Activated CD8-positive, alpha-beta memory T cell treated with anti-CD3 and anti-CD28 coated beads for 36 hours (primary cell): Measurements from ENCODE around the gene USP54. TPM values are rescaled to one million over a fixed set of nuclear protein-coding genes. Genes with fewer than 3 reads are reported as not detected.

Source experiments
- CTCF ChIA-PET: fragments of 350-600 bp; sonication (Branson Sonifier 250); formaldehyde crosslinking; loops from one replicate; lab custom pipeline; 2021; ENCODE audit warnings: antibody characterized with exemption; lab: Charles Lee
- POLR2A ChIA-PET: fragments of 350-600 bp; sonication (Branson Sonifier 250); formaldehyde crosslinking; loops from one replicate; lab custom pipeline; 2021; ENCODE audit warnings: antibody characterized with exemption; lab: Charles Lee
- total RNA-seq, 2 experiments: library from RNA; stranded (reverse); gene quantifications; one replicate each; pipeline ENCODE4 v1.2.3, GENCODE V29; 2021

Gene USP54
- total RNA-seq, 2 experiments from 2014 or later = 11.6 to 14.0 TPM

DNA sequence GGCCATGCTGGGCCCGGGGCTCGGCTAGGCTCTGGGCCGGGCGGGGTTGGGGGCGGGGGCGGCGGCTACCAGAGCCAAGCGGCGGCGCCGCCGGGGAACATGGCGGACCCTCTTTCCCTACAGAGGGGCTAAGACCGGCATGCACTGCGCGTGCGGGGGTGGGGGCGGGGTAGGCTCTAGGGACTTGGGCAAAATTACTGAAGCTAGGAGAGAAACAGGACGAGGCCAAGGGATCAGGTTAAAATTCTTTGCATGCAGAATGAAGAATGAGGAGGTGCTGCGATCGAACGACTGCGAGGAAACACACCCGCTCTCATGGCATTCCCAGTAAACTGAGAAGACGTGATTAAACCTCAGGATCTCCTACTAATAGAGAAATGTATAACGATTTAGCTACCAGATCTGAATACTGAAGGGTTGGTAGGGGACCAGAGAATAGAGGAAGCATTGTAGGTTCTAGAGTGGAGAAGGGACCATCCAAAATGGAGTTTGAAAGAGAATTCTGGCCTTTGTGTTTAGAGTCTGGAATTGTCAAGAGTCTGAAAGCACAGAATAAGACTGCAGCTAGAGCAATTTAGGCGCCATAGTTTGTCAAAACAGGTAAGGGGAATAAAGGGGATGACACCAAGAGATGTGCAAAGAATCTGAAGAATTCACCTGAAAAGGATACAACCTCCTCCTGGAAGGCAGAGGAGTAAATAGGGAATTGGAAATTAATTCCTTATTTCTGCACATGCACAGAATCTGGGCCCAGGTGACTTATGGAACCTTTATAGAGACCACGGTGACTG lies 95.1 kb downstream of the USP54 start, which contains the start of gene PPP3CB:
PPP3CB (minus strand) TSS at position 141 of the 791 bp plus-strand sequence; CDS start at position 6, 135 bp downstream.
- CTCF ChIA-PET = interaction anchor here (1.2 to 1.6 kb wide), 3 partner anchors 15 to 148 kb away, joined by 3 to 4 read pairs (median 4); partner anchors contain the start of gene ANXA7
- POLR2A ChIA-PET = interaction anchor here (0.7 to 1.8 kb wide), 6 partner anchors 14 to 249 kb away, joined by 3 to 11 read pairs (median 6); partner anchors contain the start of genes ANXA7, CFAP70, DNAJC9 and MRPS16

DNA sequence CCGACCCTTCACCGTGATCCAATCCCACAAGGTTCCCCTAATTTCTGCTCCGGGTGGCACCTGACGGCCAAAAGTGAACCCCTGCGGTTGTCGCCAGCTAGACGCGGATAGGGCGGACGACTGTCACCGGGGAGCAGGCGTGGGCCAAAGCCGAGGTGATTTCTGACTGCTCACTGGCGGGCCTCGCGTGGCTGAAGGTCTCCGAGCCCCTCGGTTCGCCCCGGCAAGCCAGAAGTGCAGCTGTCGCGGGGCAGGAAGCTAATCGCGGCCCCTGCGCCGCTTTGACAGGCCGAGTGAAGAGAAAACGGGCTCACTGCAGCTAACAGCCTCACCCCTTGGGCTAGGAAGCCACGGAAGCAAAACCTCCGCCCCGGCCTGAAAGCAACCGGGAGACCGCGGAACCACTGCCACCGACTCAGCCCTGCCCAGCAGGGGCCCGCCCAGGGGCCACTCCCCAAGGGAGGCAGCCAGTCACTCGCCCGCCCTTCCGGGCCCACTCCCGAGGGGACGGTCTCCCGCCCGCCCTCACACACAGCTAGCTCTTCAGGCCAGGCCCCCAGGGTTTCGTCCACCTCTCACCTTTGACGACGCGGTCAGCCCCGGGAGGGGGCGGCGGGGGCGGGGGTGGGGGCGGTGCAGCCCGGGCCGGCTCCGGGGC lies 95.8 kb downstream of the USP54 start:
- ChIA-PET POLR2A (interaction anchor here (0.7 to 1.8 kb wide), 7 partner anchors 14 to 372 kb away, joined by 3 to 7 read pairs (median 6); partner anchors contain the start of genes CFAP70, DNAJC9 and MRPS16), CTCF (interaction anchor here (1.2 to 1.6 kb wide), 3 partner anchors 11 to 81 kb away, joined by 3 to 4 read pairs (median 4); partner anchors contain the start of gene ANXA7)

DNA sequence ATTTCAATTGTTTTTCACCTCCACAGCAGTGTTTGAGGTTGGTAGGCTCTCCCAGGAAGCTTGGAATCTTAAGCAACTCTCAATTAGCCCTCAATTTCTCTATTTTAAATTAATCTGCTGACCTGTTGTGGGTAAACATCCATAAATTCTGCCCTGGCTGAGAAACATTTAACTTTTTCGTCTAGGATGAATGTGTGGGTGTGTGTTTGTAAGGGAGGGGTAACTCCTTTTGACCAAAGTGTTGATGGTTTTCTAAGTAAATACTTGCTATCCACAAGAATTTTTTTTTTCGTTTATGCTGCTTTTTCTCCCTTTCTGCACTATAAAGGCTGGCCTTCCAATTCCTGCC lies 96.3 kb downstream of the USP54 start:
- POLR2A ChIA-PET = interaction anchor here (0.8 to 1.8 kb wide), 4 partner anchors 43 to 372 kb away, joined by 5 to 6 read pairs (median 6); partner anchors contain the start of gene DNAJC9
- CTCF ChIA-PET = interaction anchor here (1.2 to 1.6 kb wide), 3 partner anchors 10 to 81 kb away, joined by 3 to 4 read pairs (median 4); partner anchors contain the start of gene ANXA7

DNA sequence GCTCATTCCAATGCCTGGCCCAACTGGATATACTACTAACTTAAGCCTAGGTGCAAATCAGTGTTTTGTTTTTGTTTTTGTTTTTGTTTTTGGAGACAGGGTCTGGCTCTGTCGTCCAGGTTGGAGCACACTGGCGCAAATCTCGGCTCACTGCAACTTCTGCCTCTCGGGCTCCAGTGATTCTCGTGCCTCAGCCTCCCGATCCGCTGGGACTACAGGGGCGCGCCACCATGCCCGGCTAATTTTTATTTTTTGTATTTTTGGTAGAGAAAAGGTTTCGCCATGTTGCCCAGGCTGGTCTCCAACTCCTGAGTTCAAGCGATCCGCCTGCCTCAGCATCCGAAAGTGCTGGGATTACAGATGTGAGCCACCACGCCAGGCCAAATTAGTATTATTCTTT lies 96.9 kb downstream of the USP54 start:
- POLR2A ChIA-PET = interaction anchor here (1.1 kb wide), 1 partner anchor 42 kb away, joined by 6 read pairs; no protein-coding TSS in a partner anchor
- CTCF ChIA-PET = interaction anchor here (1.3 kb wide), 1 partner anchor 9 kb away, joined by 4 read pairs; no protein-coding TSS in a partner anchor

DNA sequence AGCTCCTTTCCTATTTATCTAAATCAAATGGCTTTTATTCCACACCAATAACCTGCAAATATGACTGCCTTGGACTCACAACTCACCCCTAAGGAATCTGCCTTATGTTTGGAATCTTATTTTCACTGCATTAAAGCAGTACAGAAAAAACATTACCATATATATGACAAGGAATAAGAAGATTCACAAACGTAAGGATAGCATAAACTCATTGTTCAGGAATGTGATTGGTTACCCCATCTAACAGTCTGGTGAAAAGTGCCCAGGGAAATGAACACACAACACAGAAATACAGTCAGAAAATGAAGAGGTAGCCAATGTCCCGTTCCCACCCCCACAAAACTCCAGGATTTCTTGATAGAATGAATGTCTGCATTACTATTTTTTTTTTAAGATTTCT lies 97.4 kb downstream of the USP54 start:
- POLR2A ChIA-PET = interaction anchor here (0.7 kb wide), 1 partner anchor 22 kb away, joined by 4 read pairs; no protein-coding TSS in a partner anchor
- CTCF ChIA-PET = no interaction called here

DNA sequence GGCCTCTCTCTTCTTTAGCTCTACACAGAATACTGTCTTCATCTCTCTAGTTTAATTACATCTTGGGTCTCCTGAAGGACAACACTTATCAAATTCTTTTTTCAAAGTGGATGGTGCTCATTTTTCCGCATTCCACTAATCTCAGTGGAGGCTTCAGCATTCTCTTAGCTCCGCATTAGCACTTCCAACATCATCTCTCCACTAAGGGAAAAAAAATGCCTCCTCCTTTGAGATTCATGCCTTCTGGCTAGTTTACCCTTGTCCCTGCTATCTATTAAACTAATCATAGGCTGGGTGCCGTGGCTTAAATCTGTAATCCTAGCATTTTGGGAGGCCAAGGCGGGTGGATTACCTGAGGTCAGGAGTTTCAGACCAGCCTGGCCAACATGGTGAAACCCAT lies 104.5 kb downstream of the USP54 start:
- POLR2A ChIA-PET = no interaction called here
- CTCF ChIA-PET = interaction anchor here (0.7 kb wide), 1 partner anchor 1236 kb away, joined by 3 read pairs; no protein-coding TSS in a partner anchor

DNA sequence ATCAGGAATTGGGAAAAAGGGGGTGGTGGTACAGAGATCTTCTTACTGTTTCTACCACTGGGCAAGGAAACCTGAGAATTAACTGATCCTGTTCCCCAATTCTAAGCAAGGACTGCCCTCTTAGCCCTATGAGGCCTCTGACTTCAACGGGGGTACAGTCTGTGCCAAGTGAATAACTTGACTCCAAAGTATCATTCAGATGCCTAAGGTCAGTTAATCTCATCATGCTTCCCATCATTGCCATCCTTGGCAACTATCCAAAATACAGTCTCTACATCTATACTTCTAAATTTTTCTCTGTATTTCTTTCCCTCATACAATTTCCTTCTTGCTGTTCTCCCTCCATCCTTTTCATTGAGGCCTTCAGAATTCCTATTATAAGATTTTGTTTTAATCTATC lies 105.8 kb downstream of the USP54 start:
- CTCF ChIA-PET = no interaction called here
- POLR2A ChIA-PET = no interaction called here

DNA sequence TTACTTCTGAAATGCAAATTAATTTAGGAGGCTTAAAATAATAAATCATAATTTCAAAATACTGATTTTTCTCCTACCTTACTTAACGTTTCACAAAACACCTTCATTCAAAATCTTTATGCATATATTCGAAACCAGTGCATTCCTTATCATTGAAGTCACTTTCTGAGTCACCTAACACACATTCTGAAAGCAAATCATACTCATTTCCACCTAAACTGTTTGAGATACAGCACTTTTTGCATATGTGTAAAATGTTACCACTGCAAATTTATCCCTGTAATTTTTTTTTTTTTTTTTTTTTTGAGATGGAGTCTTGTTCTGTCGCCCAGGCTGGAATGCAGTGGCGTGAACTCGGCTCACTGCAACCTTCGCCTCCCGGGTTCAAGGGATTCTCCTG lies 111.0 kb downstream of the USP54 start:
- POLR2A ChIA-PET = interaction anchor here (0.7 kb wide), 1 partner anchor 279 kb away, joined by 3 read pairs; no protein-coding TSS in a partner anchor
- CTCF ChIA-PET = no interaction called here

DNA sequence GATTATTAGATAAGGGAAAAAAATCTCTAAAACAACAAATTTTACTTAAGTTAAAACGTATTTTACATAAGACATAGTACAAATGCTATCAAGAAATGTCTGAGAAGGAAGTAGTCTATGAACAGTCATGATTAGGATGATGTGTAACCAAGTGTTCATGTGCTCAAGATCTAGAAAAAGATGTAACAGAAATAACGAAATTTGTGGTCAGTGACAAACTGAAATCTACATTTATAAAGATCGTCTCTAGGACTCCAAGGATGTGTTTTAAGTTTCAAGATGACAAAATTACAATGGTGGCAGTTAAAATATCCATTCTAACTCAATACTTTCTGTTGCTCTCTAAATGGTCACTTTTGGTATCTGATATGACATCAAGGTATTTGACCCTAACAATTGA lies 112.5 kb downstream of the USP54 start:
- CTCF ChIA-PET = no interaction called here
- POLR2A ChIA-PET = no interaction called here

DNA sequence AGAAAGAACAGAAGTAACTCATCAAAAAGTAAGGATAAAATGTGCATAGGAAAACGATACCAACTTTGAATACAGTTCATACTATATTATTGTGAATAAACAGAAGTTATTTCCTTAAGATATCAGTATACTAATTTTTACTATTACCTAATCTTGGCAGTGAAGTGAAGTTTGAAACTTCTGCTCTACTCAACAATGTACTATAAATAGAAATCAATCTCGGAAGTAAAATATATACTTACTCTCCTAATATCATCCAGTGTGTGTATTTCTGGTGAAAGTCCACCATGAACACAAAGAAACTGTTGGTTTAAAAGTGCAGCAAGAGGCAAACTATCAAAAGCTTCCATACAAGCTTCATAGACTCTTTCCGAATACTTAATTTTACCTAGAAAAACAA lies 119.9 kb downstream of the USP54 start:
- POLR2A ChIA-PET = no interaction called here
- CTCF ChIA-PET = no interaction called here

DNA sequence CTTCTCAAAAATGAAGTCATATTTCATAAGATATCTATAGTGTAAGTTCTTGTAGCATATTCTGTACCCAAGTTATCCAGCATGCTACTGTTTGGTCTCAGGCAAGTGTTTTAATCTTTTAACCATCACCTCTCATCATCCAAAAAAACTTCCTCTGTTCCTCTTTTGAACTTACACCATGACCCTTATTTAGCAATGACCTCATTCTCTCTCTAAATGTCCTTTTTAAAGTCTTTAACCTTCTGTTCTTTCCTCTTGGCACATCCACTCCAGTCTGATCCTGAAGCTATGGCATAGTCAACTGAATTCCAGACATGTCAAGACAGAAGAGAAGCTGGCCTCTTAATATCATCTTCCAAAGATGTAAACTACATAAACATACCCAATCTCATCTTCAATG lies 121.6 kb downstream of the USP54 start:
- ChIA-PET POLR2A (no interaction called here), CTCF (no interaction called here)

DNA sequence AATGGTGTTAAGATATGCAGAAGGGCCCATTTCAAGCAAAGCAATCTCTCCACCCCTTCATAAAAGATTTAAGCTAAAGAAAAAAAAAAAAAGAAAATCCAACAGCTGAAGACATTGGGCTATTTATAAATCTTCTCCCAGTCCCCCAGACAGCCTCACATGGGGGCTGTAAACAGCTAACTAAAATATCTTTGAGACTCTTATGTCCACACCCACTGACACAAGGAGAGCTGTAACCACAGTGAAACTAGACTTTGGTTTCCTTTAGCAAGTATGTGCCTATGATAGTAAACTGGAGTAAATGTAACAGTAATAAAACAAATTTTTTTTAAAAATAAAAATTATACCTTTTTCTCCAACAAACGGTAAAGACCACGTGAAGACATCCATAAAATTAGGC lies 123.9 kb downstream of the USP54 start:
- POLR2A ChIA-PET = no interaction called here
- CTCF ChIA-PET = no interaction called here

DNA sequence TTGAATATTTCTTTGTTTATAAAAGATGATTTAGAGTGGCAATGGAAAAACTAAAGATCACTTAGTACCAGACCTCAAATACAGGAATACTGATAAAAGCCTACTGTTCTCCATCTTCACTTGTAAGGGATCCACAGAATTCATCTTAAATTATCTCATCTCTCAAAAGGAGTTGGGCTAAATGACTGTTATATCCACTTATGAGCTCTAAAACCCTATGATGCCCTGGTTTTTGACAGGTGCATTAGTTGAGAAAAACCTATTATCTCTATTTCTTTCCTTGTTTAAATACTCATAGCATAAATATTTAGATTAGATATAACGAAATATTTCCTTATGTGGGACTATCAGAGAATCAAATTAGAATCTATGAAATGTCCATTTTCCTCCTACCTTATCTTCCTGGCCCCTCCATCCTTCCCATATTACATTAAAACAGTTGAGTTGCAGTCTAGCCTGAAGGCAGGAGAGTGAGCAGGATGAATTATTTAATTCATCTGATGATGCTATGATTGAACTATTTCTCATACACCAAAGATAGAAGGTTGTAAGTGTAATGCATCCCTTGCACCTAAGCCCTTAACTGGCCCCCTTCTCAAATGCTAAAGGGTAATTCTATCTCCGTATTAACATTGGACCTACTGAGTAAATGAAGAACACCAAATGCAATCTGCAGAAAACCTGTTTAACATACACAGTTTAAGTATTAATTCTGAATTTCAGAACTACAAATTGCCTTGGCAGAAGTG lies 125.0 kb downstream of the USP54 start:
- ChIA-PET CTCF (no interaction called here), POLR2A (no interaction called here)

DNA sequence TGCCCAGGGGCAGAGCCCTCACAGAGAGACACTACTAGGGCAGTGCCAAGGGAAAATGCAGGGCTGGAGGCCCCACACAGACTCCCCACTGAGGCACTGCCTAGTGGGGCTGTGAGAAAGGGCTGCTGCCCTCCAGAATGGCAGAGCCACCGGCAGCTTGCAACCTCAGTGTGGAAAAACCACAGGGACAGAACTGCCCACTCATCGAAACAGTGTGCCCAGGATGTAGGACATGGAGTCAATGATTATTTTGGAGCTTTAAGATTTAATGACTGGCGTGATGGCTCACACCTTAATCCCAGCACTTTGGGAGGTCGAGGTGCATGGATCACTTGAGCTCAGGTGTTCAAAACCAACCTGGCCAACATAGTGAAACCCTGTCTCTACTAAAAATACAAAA lies 130.2 kb downstream of the USP54 start:
- ChIA-PET POLR2A (no interaction called here), CTCF (interaction anchor here (0.9 kb wide), 1 partner anchor 75 kb away, joined by 4 read pairs; no protein-coding TSS in a partner anchor)

DNA sequence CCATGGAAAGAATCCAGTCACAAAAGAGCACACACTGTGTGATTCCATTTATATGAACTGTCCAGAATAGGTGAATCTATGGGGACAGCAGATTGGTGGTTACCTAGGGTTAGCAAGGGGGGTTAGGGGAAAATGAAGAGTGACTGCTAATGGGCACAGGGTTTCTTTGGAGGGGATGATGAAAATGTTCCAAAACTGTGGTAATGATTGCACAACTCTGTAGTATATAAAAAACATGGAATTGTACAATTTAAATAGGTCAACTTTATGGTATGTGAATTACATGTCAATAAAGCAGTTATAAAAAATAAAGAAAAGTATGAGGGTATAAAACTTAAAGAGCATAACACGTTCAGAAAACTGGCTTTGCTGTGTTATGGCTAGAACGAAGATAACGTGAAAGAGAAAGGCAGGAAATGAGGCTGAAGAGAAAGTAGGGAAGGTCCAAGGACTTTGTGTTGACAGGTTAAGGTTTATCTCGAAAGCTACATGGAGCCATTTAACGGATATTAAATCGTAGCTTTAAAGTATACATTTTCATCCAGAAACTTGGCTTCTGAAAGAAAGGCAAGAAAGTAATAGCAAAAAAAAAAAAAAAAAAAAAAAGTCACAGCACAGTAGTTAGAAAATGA lies 131.3 kb downstream of the USP54 start:
- ChIA-PET CTCF (interaction anchor here (0.7 kb wide), 1 partner anchor 308 kb away, joined by 3 read pairs; no protein-coding TSS in a partner anchor), POLR2A (no interaction called here)

DNA sequence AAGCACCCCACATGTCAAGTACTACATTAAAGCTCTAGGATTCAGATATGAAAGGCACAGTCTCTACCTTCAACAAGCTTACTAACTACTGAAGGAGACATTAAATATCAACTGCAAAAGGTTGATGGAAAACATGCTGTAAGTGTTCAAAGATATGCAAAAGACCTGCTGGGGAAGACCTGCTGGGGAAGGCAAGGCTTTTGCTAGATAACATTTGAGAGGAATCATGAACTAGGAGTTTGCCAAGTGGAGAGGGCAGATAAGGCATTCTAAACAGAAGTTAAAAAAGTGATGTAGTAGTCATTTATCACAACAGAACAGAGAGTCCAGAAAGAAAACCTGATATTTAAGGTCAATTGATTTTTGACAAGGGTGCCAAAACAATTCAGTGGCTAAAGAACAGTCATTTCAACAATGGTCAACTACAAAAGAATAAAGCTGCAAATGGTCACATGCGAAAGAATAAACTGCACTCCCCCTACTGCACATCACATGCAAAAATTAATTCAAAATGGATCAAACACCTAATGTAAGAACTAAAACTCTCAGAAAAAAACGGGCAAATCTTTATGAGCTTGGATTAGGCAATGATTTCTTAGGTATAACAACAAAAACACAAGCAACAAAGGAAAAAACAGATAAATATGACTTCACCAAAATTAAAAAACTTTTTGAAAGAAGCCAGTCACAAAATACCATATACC lies 134.8 kb downstream of the USP54 start:
- POLR2A ChIA-PET = no interaction called here
- CTCF ChIA-PET = interaction anchor here (0.6 kb wide), 2 partner anchors 71 to 174 kb away, joined by 3 read pairs; no protein-coding TSS in a partner anchor

DNA sequence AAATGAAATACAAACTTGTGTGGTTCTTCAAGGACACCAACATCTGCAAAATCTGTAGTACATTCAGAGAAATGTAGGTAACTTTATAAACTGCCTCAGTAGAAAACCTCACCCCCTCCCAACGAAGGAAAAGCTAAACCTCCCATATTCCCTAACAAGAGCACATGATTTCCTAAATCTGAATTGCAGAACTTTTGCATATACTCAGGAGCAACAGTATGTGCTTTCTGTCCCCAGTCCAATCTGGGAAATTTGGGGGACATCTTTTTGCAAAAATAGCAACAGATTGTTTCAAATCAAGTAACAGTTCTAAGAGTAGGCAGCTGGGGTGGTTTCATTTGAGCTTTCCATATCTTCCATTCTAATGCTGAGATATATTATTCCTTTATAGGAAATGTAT lies 142.0 kb downstream of the USP54 start:
- CTCF ChIA-PET = no interaction called here

DNA sequence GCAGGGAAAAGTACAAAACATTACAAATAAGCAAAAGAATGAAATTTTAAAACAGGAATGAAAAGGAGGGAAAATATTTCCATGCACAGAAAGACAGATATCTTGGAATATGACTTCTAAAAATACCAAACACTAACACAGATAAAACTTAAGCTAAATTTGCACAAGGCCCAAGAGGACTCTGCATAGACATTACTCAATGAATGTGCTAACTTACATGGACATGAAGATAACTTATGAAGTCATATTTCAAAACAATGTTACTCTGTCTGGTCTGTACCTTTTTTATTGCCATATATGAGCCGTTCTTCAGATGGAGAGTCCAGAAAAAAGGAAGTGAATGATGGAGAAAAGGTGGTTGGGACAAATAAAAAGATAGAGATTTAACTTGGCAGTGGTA lies 142.8 kb downstream of the USP54 start:
- ChIA-PET POLR2A (no interaction called here), CTCF (no interaction called here)

More for the DNA sequence above, 142.0 kb downstream of the USP54 start:
- POLR2A ChIA-PET = no interaction called here
